WTC11 (cell line): ENCODE measurements around the gene FAM240A. TPM values are rescaled to one million over a fixed set of nuclear protein-coding genes. Genes with fewer than 3 reads are reported as not detected.

Source experiments
- AFF4 ChIP-seq: sonication (generic); formaldehyde crosslinking; IDR thresholded peaks from 2 replicates; pipeline ENCODE4 v1.8.1; 2023; ENCODE audit warnings: mild to moderate bottlenecking, missing genetic modification reagents, borderline replicate concordance
- ATF6 ChIP-seq: sonication (generic); formaldehyde crosslinking; IDR thresholded peaks from 2 replicates; pipeline ENCODE4 v1.8.1; 2023; ENCODE audit warnings: mild to moderate bottlenecking, missing genetic modification reagents
- CREM ChIP-seq: sonication (generic); formaldehyde crosslinking; IDR thresholded peaks from 2 replicates; pipeline ENCODE4 v1.8.1; 2022; ENCODE audit warnings: mild to moderate bottlenecking, missing genetic modification reagents, moderate library complexity
- E2F1 ChIP-seq: sonication (generic); formaldehyde crosslinking; IDR thresholded peaks from 2 replicates; pipeline ENCODE4 v1.8.0; 2022; ENCODE audit warnings: mild to moderate bottlenecking, missing genetic modification reagents
- ELF4 ChIP-seq: sonication (generic); formaldehyde crosslinking; IDR thresholded peaks from 2 replicates; pipeline ENCODE4 v1.8.1; 2022; ENCODE audit warnings: low read depth, mild to moderate bottlenecking, moderate library complexity, missing genetic modification reagents
- GABPB1 ChIP-seq: sonication (generic); formaldehyde crosslinking; IDR thresholded peaks from 2 replicates; pipeline ENCODE4 v1.8.1; 2023; ENCODE audit warnings: mild to moderate bottlenecking, missing genetic modification reagents
- GRHL2 ChIP-seq: fragments of 250-450 bp; sonication (Bioruptor Pico); IDR thresholded peaks from 2 replicates; pipeline ENCODE4 v1.8.0; 2022; ENCODE audit warnings: mild to moderate bottlenecking, moderate library complexity; ENCODE audit not compliant: insufficient replicate concordance, severe bottlenecking
- HMGXB4 ChIP-seq: sonication (generic); formaldehyde crosslinking; IDR thresholded peaks from 2 replicates; pipeline ENCODE4 v1.8.1; 2023; ENCODE audit warnings: mild to moderate bottlenecking, moderate library complexity, missing genetic modification reagents
- IRF2 ChIP-seq: sonication (generic); formaldehyde crosslinking; IDR thresholded peaks from 2 replicates; pipeline ENCODE4 v1.8.0; 2022; ENCODE audit warnings: low read depth, missing genetic modification reagents, borderline replicate concordance
- JAZF1 ChIP-seq: fragments of 250-450 bp; sonication (Bioruptor Pico); IDR thresholded peaks from 2 replicates; pipeline ENCODE4 v1.9.0; 2021; ENCODE audit warnings: moderate library complexity, mild to moderate bottlenecking, inconsistent platforms
- JUN ChIP-seq: sonication (generic); formaldehyde crosslinking; IDR thresholded peaks from 2 replicates; pipeline ENCODE4 v1.8.0; 2023; ENCODE audit warnings: mild to moderate bottlenecking, missing genetic modification reagents
- KAT7 ChIP-seq: sonication (generic); formaldehyde crosslinking; IDR thresholded peaks from 2 replicates; pipeline ENCODE4 v1.8.1; 2023; ENCODE audit warnings: missing genetic modification reagents, mild to moderate bottlenecking, borderline replicate concordance
- MXD4 ChIP-seq: fragments of 250-450 bp; sonication (Bioruptor Pico); IDR thresholded peaks from 2 replicates; pipeline ENCODE4 v1.8.0; 2021; ENCODE audit warnings: mild to moderate bottlenecking, moderate library complexity, borderline replicate concordance
- MYBL2 ChIP-seq: sonication (generic); formaldehyde crosslinking; IDR thresholded peaks from 2 replicates; pipeline ENCODE4 v1.8.1; 2023; ENCODE audit warnings: mild to moderate bottlenecking, moderate library complexity, missing genetic modification reagents
- NR3C1 ChIP-seq: sonication (generic); formaldehyde crosslinking; conservative IDR thresholded peaks from 2 replicates; pipeline ENCODE4 v1.8.1; 2023; ENCODE audit warnings: low read depth, mild to moderate bottlenecking, missing genetic modification reagents
- PRRX2 ChIP-seq: fragments of 250-450 bp; sonication (Bioruptor Pico); IDR thresholded peaks from 2 replicates; pipeline ENCODE4 v1.8.0; 2021; ENCODE audit warnings: mild to moderate bottlenecking
- RELA ChIP-seq: sonication (generic); formaldehyde crosslinking; IDR thresholded peaks from 2 replicates; pipeline ENCODE4 v1.8.1; 2022; ENCODE audit warnings: missing genetic modification reagents, mild to moderate bottlenecking, borderline replicate concordance
- SMAD4 ChIP-seq: sonication (generic); formaldehyde crosslinking; IDR thresholded peaks from 2 replicates; pipeline ENCODE4 v1.8.0; 2022; ENCODE audit warnings: mild to moderate bottlenecking, missing genetic modification reagents
- SP1 ChIP-seq: sonication (generic); formaldehyde crosslinking; conservative IDR thresholded peaks from 2 replicates; pipeline ENCODE4 v1.8.1; 2022; ENCODE audit warnings: missing genetic modification reagents
- TCF7 ChIP-seq: sonication (generic); formaldehyde crosslinking; IDR thresholded peaks from 2 replicates; pipeline ENCODE4 v1.8.0; 2022; ENCODE audit warnings: mild to moderate bottlenecking, low read depth, missing genetic modification reagents, moderate library complexity
- TEAD1 ChIP-seq: sonication (generic); formaldehyde crosslinking; IDR thresholded peaks from 2 replicates; pipeline ENCODE4 v1.8.0; 2022; ENCODE audit warnings: mild to moderate bottlenecking, missing genetic modification reagents
- USF1 ChIP-seq: sonication (generic); formaldehyde crosslinking; IDR thresholded peaks from 2 replicates; pipeline ENCODE4 v1.8.0; 2022; ENCODE audit warnings: mild to moderate bottlenecking, missing genetic modification reagents
- ZNF138 ChIP-seq: sonication (generic); formaldehyde crosslinking; conservative IDR thresholded peaks from 2 replicates; pipeline ENCODE4 v1.8.1; 2022; ENCODE audit warnings: mild to moderate bottlenecking, moderate library complexity, missing genetic modification reagents
- ZNF219 ChIP-seq: sonication (generic); formaldehyde crosslinking; IDR thresholded peaks from 2 replicates; pipeline ENCODE4 v1.8.0; 2023; ENCODE audit warnings: missing genetic modification reagents, mild to moderate bottlenecking, borderline replicate concordance
- ZNF263 ChIP-seq: sonication (generic); formaldehyde crosslinking; IDR thresholded peaks from 2 replicates; pipeline ENCODE4 v1.8.1; 2022; ENCODE audit warnings: low read depth, mild to moderate bottlenecking, moderate library complexity, missing genetic modification reagents
- ZNF396 ChIP-seq: fragments of 250-450 bp; sonication (Bioruptor Pico); IDR thresholded peaks from 2 replicates; pipeline ENCODE4 v1.8.0; 2021; ENCODE audit warnings: mild to moderate bottlenecking, moderate library complexity, borderline replicate concordance
- ZNF425 ChIP-seq: fragments of 250-450 bp; sonication (Bioruptor Pico); conservative IDR thresholded peaks from 2 replicates; pipeline ENCODE4 v1.9.0; 2021; ENCODE audit warnings: mild to moderate bottlenecking
- total RNA-seq: library from RNA; stranded (reverse); gene quantifications from 3 replicates; pipeline ENCODE4 v1.2.3, GENCODE V29; 2021

FAM240A gene
- total RNA-seq, 1 experiment from 2014 or later, result 0.13 TPM

- 0 out of 2 replicates have a peak, but pooled peaks have one; percentile 72 for TF ChIP-seq MYBL2 (CRISPR knock-in tag)
- TF ChIP-seq ZNF396 (CRISPR knock-in tag), result no peak
- no peak for TF ChIP-seq NR3C1 (CRISPR knock-in tag)
- no peak for TF ChIP-seq JAZF1 (CRISPR knock-in tag)
- TF ChIP-seq SP1, result peak; percentile 58; the same call in 1 of the 2 replicates
- TF ChIP-seq ZNF219, result no peak
- peak; percentile 69; the same call in 1 of the 2 replicates for TF ChIP-seq E2F1
- no peak for TF ChIP-seq TCF7 (CRISPR knock-in tag)
- TF ChIP-seq IRF2 (CRISPR knock-in tag), result no peak
- TF ChIP-seq ATF6, result no peak
- no peak for TF ChIP-seq ZNF138
- no peak for TF ChIP-seq KAT7 (CRISPR knock-in tag)
- TF ChIP-seq JUN (CRISPR knock-in tag), result no peak
- TF ChIP-seq TEAD1 (CRISPR knock-in tag), result peak; percentile 66; the same call in 1 of the 2 replicates
- 0 out of 2 replicates have a peak, but pooled peaks have one; percentile 60 for TF ChIP-seq CREM (CRISPR knock-in tag)
- no peak for TF ChIP-seq RELA
- no peak for TF ChIP-seq PRRX2
- no peak for TF ChIP-seq AFF4 (CRISPR knock-in tag)
- TF ChIP-seq ELF4, result no peak
- no peak for TF ChIP-seq GRHL2 (CRISPR knock-in tag)
- TF ChIP-seq MXD4 (CRISPR knock-in tag), result no peak
- TF ChIP-seq ZNF263 (CRISPR knock-in tag), result peak; percentile 85
- TF ChIP-seq SMAD4 (CRISPR knock-in tag), result no peak
- TF ChIP-seq ZNF425, result no peak
- TF ChIP-seq GABPB1 (CRISPR knock-in tag), result no peak
- TF ChIP-seq HMGXB4 (CRISPR knock-in tag), result peak; percentile 90
- no peak; the same call in 1 of the 2 replicates for TF ChIP-seq USF1 (CRISPR knock-in tag)
These were observed 17.5 kb downstream of the FAM240A start (continued) for GRCh38 chr3:46629551-46630517.
